K562 (cell line): Measurements from ENCODE around the gene HDGFL2. TPM values are rescaled to one million over a fixed set of nuclear protein-coding genes. Genes with fewer than 3 reads are reported as not detected.

Experiments used
- NCOA6 ChIP-seq: fragments of 450-650 bp; IDR thresholded peaks from 2 replicates; pipeline ENCODE4 v1.6.1; 2017; ENCODE audit warnings: mild to moderate bottlenecking
- NEUROD1 ChIP-seq: fragments of 150-350 bp; IDR thresholded peaks from 2 replicates; pipeline ENCODE4 v1.6.1; 2014; ENCODE audit warnings: borderline replicate concordance, low read length, low read depth; ENCODE audit not compliant: partially characterized antibody
- ZNF217 ChIP-seq: sonication (generic); formaldehyde crosslinking; IDR thresholded peaks from 2 replicates; pipeline ENCODE4 v1.8.0; 2022; ENCODE audit warnings: mild to moderate bottlenecking, missing genetic modification reagents
- ZNF445 ChIP-seq: fragments of 250-450 bp; sonication (Bioruptor Pico); IDR thresholded peaks from 2 replicates; pipeline ENCODE4 v1.4.0; 2020; ENCODE audit warnings: low read depth, mild to moderate bottlenecking, moderate library complexity
- ZNF551 ChIP-seq: fragments of 250-450 bp; sonication (Bioruptor Pico); IDR thresholded peaks from 2 replicates; pipeline ENCODE4 v1.5.0; 2021; ENCODE audit warnings: mild to moderate bottlenecking, moderate library complexity
- ZNF766 ChIP-seq: fragments of 200-800 bp; sonication (Bioruptor generic); conservative IDR thresholded peaks from 2 replicates; pipeline ENCODE4 v1.6.1; 2016; ENCODE audit warnings: missing genetic modification characterization, missing compliant biosample characterization
- polyA plus RNA-seq, 8 experiments: library from polyadenylated mRNA; depleted of rRNA in 4 of 8; stranded (reverse) in 5 of 8; unstranded in 3 of 8; fragments of >200 nt; fragmentation: Nextera tagmentation in 2 of 8; fragmentation: Illumina TruSeq in 1 of 8; extraction: Ambion mirVana in 2 of 8; extraction: Trizol in 1 of 8; gene quantifications; 2 replicates each; pipeline versions ENCODE4 v1.2.1 to v1.2.3, GENCODE V29; 2011 to 2014; ENCODE audit warnings: inconsistent platforms in 1 of 8, missing spikeins in 1 of 8
- total RNA-seq, 7 experiments: library from RNA; depleted of rRNA in 6 of 7; stranded (reverse); fragments of >200 nt in 6 of 7; fragmentation: Illumina TruSeq in 2 of 7; extraction: Trizol in 2 of 7; gene quantifications; 2 replicates each; pipeline versions ENCODE4 v1.2.1 to v1.2.3, GENCODE V29; 2011 to 2021; ENCODE audit warnings: low replicate concordance in 1 of 7
- TF ChIP-seq, protein P1 (sequence below): sonication (generic); formaldehyde crosslinking; IDR thresholded peaks from 2 replicates; pipeline ENCODE4 v1.8.1; 2022; ENCODE audit warnings: missing genetic modification reagents
- TF ChIP-seq, protein P2 (sequence below): sonication (generic); formaldehyde crosslinking; IDR thresholded peaks from 2 replicates; pipeline ENCODE4 v1.8.1; 2023; ENCODE audit warnings: mild to moderate bottlenecking, missing genetic modification reagents, moderate library complexity
- TF ChIP-seq, protein P3 (sequence below), 2 experiments: fragments of 450-650 bp in 1 of 2; sonication (generic) in 1 of 2; formaldehyde crosslinking; conservative IDR thresholded peaks; 2 replicates each; pipeline versions ENCODE4 v1.4.0 to v1.8.1; 2020 to 2022; ENCODE audit warnings: mild to moderate bottlenecking in 1 of 2, missing genetic modification reagents in 1 of 2
- TF ChIP-seq, protein P4 (sequence below): IDR thresholded peaks from 3 replicates; pipeline ENCODE4 v1.6.1; 2011; ENCODE audit warnings: borderline replicate concordance, mild to moderate bottlenecking, moderate library complexity; ENCODE audit not compliant: insufficient read length; ENCODE audit errors: extremely low read depth
- TF ChIP-seq, protein P5 (sequence below), 2 experiments: IDR thresholded peaks in 1 of 2; conservative IDR thresholded peaks in 1 of 2; 2 replicates each; pipeline ENCODE4 v1.6.1; 2016; ENCODE audit warnings: low read depth in 2 of 2, mild to moderate bottlenecking in 1 of 2, missing compliant biosample characterization in 1 of 2, missing genetic modification characterization in 1 of 2, moderate library complexity in 1 of 2

The HDGFL2 gene
- total and polyA plus RNA-seq, 9 of the 15 experiments (the other 6 are each of a cell fraction or from before 2014, with no cell fraction given), result 0.13 to 61.7 (median 16.0) TPM

DNA sequence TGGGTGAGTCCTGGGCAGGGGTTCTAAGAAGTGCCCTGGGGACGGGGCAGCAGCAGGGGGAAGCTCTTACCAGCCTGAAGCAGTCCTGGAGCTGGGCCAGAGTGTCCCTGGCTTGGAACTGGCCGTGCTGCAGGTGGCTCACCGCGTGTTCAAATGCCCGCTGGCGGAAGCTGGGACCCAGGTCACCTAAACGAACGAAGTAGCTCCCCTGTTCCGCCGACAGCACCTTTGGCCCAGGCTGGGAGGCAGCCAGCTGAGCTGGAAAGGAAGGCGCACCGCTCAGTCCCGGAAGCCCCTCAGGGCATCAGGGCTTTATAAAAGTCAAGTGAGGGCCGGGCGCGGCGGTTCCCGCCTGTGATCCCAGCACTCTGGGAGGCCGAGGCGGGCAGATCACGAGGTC lies 36.6 kb downstream of the HDGFL2 start (continued):
- TF ChIP-seq, protein P1, sequence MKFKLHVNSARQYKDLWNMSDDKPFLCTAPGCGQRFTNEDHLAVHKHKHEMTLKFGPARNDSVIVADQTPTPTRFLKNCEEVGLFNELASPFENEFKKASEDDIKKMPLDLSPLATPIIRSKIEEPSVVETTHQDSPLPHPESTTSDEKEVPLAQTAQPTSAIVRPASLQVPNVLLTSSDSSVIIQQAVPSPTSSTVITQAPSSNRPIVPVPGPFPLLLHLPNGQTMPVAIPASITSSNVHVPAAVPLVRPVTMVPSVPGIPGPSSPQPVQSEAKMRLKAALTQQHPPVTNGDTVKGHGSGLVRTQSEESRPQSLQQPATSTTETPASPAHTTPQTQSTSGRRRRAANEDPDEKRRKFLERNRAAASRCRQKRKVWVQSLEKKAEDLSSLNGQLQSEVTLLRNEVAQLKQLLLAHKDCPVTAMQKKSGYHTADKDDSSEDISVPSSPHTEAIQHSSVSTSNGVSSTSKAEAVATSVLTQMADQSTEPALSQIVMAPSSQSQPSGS (CRISPR knock-in tag), result no peak
- TF ChIP-seq, protein P2, sequence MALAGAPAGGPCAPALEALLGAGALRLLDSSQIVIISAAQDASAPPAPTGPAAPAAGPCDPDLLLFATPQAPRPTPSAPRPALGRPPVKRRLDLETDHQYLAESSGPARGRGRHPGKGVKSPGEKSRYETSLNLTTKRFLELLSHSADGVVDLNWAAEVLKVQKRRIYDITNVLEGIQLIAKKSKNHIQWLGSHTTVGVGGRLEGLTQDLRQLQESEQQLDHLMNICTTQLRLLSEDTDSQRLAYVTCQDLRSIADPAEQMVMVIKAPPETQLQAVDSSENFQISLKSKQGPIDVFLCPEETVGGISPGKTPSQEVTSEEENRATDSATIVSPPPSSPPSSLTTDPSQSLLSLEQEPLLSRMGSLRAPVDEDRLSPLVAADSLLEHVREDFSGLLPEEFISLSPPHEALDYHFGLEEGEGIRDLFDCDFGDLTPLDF (CRISPR knock-in tag), result no peak
- TF ChIP-seq, protein P3, sequence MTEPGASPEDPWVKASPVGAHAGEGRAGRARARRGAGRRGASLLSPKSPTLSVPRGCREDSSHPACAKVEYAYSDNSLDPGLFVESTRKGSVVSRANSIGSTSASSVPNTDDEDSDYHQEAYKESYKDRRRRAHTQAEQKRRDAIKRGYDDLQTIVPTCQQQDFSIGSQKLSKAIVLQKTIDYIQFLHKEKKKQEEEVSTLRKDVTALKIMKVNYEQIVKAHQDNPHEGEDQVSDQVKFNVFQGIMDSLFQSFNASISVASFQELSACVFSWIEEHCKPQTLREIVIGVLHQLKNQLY (CRISPR knock-in tag; conservative IDR thresholded peaks at IDR 0.05), result no peak
- TF ChIP-seq ZNF445 (CRISPR knock-in tag) (no peak), ZNF551 (CRISPR knock-in tag) (no peak), NCOA6 (no peak), ZNF766 (CRISPR knock-in tag) (no peak), ZNF217 (CRISPR knock-in tag) (no peak), NEUROD1 (no peak)
- TF ChIP-seq, protein P4, sequence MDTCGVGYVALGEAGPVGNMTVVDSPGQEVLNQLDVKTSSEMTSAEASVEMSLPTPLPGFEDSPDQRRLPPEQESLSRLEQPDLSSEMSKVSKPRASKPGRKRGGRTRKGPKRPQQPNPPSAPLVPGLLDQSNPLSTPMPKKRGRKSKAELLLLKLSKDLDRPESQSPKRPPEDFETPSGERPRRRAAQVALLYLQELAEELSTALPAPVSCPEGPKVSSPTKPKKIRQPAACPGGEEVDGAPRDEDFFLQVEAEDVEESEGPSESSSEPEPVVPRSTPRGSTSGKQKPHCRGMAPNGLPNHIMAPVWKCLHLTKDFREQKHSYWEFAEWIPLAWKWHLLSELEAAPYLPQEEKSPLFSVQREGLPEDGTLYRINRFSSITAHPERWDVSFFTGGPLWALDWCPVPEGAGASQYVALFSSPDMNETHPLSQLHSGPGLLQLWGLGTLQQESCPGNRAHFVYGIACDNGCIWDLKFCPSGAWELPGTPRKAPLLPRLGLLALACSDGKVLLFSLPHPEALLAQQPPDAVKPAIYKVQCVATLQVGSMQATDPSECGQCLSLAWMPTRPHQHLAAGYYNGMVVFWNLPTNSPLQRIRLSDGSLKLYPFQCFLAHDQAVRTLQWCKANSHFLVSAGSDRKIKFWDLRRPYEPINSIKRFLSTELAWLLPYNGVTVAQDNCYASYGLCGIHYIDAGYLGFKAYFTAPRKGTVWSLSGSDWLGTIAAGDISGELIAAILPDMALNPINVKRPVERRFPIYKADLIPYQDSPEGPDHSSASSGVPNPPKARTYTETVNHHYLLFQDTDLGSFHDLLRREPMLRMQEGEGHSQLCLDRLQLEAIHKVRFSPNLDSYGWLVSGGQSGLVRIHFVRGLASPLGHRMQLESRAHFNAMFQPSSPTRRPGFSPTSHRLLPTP, result no peak
- TF ChIP-seq, protein P5, sequence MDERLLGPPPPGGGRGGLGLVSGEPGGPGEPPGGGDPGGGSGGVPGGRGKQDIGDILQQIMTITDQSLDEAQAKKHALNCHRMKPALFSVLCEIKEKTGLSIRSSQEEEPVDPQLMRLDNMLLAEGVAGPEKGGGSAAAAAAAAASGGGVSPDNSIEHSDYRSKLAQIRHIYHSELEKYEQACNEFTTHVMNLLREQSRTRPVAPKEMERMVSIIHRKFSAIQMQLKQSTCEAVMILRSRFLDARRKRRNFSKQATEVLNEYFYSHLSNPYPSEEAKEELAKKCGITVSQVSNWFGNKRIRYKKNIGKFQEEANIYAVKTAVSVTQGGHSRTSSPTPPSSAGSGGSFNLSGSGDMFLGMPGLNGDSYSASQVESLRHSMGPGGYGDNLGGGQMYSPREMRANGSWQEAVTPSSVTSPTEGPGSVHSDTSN (CRISPR knock-in tag; IDR thresholded peaks at IDR 0.05; ENCODE audit: low read depth), result no peak
- TF ChIP-seq, protein P5 (tag; conservative IDR thresholded peaks at IDR 0.05; ENCODE audit: low read depth), result no peak
